Measurements from ENCODE around the gene ANP32E. TPM values are rescaled to one million over a fixed set of nuclear protein-coding genes. Genes with fewer than 3 reads are reported as not detected.

ANP32E gene
- total and polyA plus RNA-seq, 2 of the 8 experiments (the other 6 are each of a cell fraction or from before 2014, with no cell fraction given) = 20.7 to 123 TPM

DNA sequence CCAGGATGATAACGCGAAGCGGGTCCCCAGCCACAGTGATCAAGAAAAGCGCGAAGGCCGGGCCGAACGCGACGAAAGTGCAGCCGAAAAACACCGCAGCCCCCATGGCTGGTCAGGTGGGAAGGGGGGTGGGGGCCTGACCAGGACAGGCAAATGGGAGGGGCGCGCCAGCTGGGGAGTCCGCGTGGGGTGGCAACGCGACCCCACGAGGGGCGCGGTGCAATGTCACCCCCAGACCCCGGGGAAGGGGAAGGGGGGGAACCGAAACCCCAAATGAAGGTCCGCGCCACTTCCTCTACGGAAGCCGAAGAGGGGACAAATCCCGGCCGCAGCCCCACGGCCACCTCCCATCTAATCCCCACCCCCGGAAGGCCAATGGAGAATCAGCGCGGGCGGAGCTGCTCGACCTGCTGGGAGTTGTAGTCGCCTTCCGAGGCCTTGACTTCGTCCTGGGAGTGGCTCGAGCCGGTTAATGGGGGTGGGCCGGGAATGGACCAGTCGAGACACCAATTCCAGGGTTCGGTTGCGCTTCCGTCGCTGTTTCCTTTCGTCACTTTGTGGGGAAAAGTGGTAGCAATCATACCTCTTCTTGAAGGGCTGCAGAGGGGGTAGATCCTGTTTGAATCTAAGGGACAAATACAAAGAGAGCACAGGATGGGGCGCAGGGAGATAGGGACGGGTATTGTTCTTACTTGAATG is 32.9 kb upstream of the ANP32E start, which contains the start of gene APH1A (continued):
- TF ChIP-seq E2F6 (IDR thresholded peaks at IDR 0.05) = no peak
- no peak for TF ChIP-seq CEBPB (IDR thresholded peaks at IDR 0.05; ENCODE audit: low read depth, low read length)
- no peak for TF ChIP-seq SP2 (IDR thresholded peaks at IDR 0.05; ENCODE audit: low read length)
- TF ChIP-seq JUN (IDR thresholded peaks at IDR 0.05; ENCODE audit: low read depth, low read length) = no peak
- TF ChIP-seq MAX (IDR thresholded peaks at IDR 0.05) = no peak
- TF ChIP-seq FOSL1 (IDR thresholded peaks at IDR 0.05; ENCODE audit: insufficient read depth, low read depth, low read length) = no peak
- TF ChIP-seq KDM4A (IDR thresholded peaks at IDR 0.05; ENCODE audit: low read depth, low read length, severe bottlenecking) = peak; percentile 49
- TF ChIP-seq TAF1 (IDR thresholded peaks at IDR 0.05; ENCODE audit: low read depth, low read length) = peak; percentile 83
- no peak for TF ChIP-seq RXRA (IDR thresholded peaks at IDR 0.05; ENCODE audit: insufficient read depth, low read depth, low read length)
- no peak for TF ChIP-seq EZH2 (IDR thresholded peaks at IDR 0.05; ENCODE audit: low read depth, low read length, severe bottlenecking)
- peak; percentile 28; the same call in 1 of the 2 replicates for TF ChIP-seq BACH1 (IDR thresholded peaks at IDR 0.05; ENCODE audit: low read length)
- TF ChIP-seq NANOG (IDR thresholded peaks at IDR 0.05; ENCODE audit: insufficient read depth, low read depth, low read length, poor library complexity, severe bottlenecking) = no peak
- TF ChIP-seq GTF2F1 (IDR thresholded peaks at IDR 0.05; ENCODE audit: borderline replicate concordance, low read depth, low read length) = no peak
- peak; percentile 50; the same call in 1 of the 2 replicates for TF ChIP-seq YY1 (IDR thresholded peaks at IDR 0.05; ENCODE audit: low read depth, low read length)
- TF ChIP-seq, protein P1, sequence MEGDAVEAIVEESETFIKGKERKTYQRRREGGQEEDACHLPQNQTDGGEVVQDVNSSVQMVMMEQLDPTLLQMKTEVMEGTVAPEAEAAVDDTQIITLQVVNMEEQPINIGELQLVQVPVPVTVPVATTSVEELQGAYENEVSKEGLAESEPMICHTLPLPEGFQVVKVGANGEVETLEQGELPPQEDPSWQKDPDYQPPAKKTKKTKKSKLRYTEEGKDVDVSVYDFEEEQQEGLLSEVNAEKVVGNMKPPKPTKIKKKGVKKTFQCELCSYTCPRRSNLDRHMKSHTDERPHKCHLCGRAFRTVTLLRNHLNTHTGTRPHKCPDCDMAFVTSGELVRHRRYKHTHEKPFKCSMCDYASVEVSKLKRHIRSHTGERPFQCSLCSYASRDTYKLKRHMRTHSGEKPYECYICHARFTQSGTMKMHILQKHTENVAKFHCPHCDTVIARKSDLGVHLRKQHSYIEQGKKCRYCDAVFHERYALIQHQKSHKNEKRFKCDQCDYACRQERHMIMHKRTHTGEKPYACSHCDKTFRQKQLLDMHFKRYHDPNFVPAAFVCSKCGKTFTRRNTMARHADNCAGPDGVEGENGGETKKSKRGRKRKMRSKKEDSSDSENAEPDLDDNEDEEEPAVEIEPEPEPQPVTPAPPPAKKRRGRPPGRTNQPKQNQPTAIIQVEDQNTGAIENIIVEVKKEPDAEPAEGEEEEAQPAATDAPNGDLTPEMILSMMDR (IDR thresholded peaks at IDR 0.05; ENCODE audit: control extremely low read depth in 1 of 3, insufficient read depth in 1 of 3, low read depth in 1 of 3, low read length in 3 of 3) = no peak
- no peak; the same call in 1 of the 2 replicates for TF ChIP-seq ATF2 (IDR thresholded peaks at IDR 0.05; ENCODE audit: low read length)
- TF ChIP-seq TCF12 (IDR thresholded peaks at IDR 0.05; ENCODE audit: low read depth, low read length) = 0 out of 2 replicates have a peak, but pooled peaks have one; percentile 29
- TF ChIP-seq ZNF274 (IDR thresholded peaks at IDR 0.05; ENCODE audit: borderline replicate concordance, extremely low read depth, low read length) = no peak
- no peak for TF ChIP-seq CTBP2 (IDR thresholded peaks at IDR 0.05; ENCODE audit: borderline replicate concordance, insufficient read depth, insufficient read length, low read length)

All from H1 (cell line).